Gastroesophageal sphincter (tissue), 3 donors: ENCODE results near the gene ERBB4.

Experiments
- EP300 ChIP-seq: sonication (generic); formaldehyde crosslinking; IDR thresholded peaks from one replicate; pipeline ENCODE4 v1.6.1; 2017; ENCODE audit warnings: antibody characterized with exemption, mild to moderate bottlenecking
- TF ChIP-seq, protein P1 (sequence below), 4 experiments: fragments of 200-600 bp in 2 of 4; fragments of 450-650 bp in 2 of 4; sonication (generic) in 1 of 4; IDR thresholded peaks; one replicate each; pipeline ENCODE4 v1.5.1; 2017 to 2019; ENCODE audit warnings: antibody characterized with exemption in 4 of 4, mild to moderate bottlenecking in 2 of 4, moderate library complexity in 2 of 4

DNA sequence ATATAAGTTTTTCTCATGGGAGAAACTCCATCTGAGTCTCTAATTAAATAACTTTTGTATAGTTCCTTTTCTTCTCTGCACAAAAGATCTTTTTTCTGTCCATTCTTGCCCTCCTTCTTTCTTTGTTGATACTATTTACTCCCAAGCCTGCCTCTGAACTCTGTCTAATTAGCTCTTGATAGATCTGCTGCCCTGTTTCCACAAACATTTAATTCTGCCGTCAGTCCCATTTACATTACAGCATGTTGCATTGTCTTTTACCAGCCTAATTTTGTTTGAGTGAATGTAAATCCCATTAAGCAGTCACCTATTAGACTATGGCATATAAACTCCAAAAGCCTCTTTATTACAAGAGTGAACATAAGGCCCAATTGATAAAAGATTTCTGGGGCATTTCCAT, 254.4 kb downstream of the ERBB4 start:
- TF ChIP-seq EP300 = no peak
- TF ChIP-seq, protein P1, sequence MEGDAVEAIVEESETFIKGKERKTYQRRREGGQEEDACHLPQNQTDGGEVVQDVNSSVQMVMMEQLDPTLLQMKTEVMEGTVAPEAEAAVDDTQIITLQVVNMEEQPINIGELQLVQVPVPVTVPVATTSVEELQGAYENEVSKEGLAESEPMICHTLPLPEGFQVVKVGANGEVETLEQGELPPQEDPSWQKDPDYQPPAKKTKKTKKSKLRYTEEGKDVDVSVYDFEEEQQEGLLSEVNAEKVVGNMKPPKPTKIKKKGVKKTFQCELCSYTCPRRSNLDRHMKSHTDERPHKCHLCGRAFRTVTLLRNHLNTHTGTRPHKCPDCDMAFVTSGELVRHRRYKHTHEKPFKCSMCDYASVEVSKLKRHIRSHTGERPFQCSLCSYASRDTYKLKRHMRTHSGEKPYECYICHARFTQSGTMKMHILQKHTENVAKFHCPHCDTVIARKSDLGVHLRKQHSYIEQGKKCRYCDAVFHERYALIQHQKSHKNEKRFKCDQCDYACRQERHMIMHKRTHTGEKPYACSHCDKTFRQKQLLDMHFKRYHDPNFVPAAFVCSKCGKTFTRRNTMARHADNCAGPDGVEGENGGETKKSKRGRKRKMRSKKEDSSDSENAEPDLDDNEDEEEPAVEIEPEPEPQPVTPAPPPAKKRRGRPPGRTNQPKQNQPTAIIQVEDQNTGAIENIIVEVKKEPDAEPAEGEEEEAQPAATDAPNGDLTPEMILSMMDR (IDR thresholded peaks at IDR 0.05) = no peak
